ENCODE results near the gene C1orf74. TPM values are rescaled to one million over a fixed set of nuclear protein-coding genes. Genes with fewer than 3 reads are reported as not detected.

C1orf74 gene
- total RNA-seq, 1 donor from 2014 or later, result 1.6 TPM

DNA sequence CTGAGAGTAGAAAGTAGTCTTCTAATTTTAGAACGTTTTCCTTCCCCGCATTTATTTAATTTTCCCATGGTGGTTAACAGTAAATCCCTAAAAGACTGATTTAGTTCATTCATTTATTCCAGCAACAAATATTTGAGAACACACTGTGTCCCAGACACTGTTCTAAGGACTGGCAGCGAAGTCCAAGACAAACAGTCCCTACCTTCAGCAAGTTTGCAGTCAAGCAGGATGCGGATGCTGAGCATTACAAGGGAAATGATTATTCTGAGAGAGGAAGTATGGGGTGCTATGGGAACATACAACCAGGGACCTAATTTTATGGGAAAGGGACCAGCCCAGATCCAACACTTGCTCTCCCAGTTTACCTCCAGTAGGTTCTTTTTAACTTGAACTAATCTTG lies 1.2 kb upstream of the C1orf74 start:
- no peaks in the 10 kb centered on the region for H3K27me3 ChIP-seq (ENCODE audit: low read depth)
- no peaks in the 10 kb centered on the region for H3K9me3 ChIP-seq
- peaks cover 14% of the 10 kb centered on the region for H3K36me3 ChIP-seq
- H3K4me3 ChIP-seq, result no peak overlapping the region
- DNase-seq (no peak), ATAC-seq (no peak)
- intact Hi-C loops (cut with DNase I), result no loop called here
- peaks cover 15% of the 10 kb centered on the region for H3K4me1 ChIP-seq
- H3K27ac ChIP-seq, result no peak overlapping the region
- TF ChIP-seq, protein P1, sequence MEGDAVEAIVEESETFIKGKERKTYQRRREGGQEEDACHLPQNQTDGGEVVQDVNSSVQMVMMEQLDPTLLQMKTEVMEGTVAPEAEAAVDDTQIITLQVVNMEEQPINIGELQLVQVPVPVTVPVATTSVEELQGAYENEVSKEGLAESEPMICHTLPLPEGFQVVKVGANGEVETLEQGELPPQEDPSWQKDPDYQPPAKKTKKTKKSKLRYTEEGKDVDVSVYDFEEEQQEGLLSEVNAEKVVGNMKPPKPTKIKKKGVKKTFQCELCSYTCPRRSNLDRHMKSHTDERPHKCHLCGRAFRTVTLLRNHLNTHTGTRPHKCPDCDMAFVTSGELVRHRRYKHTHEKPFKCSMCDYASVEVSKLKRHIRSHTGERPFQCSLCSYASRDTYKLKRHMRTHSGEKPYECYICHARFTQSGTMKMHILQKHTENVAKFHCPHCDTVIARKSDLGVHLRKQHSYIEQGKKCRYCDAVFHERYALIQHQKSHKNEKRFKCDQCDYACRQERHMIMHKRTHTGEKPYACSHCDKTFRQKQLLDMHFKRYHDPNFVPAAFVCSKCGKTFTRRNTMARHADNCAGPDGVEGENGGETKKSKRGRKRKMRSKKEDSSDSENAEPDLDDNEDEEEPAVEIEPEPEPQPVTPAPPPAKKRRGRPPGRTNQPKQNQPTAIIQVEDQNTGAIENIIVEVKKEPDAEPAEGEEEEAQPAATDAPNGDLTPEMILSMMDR (IDR thresholded peaks at IDR 0.05), result no peak

- Histone ChIP-seq H3K4me3 (peak overlapping the region; percentile 64), H3K27ac (no peak overlapping the region), H3K9me3 (no peaks in the 10 kb centered on the region), H3K27me3 (ENCODE audit: low read depth) (no peaks in the 10 kb centered on the region), H3K36me3 (peaks cover 15% of the 10 kb centered on the region), H3K4me1 (peaks cover 15% of the 10 kb centered on the region)
- ATAC-seq, result no peak
- intact Hi-C loops (cut with DNase I), result no loop called here
- no peak for DNase-seq
- TF ChIP-seq, protein P1 (IDR thresholded peaks at IDR 0.05), result no peak
Observed at GRCh38 chr1:209783386-209783785, 973 bp downstream of the C1orf74 start.

DNA sequence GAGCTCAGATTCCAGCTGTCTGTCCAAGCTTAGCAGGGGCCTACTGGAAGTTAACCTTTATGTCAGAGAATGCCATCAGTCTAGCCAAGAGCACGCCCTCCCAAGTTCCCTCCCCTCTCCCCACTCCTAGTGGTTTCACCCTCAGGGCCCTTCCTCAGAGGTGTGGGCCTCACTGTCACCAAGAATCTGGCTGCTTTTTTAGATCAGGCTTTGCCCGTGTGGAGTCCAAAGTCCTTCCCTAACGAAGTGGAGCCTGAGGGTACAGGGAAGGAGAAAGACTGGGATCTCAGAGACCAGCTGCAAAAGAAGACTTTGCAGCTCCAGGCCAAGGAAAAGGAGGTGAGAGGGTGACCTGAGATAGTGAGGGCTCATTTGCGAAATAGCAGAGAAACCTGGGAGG lies 4.1 kb downstream of the C1orf74 start:
- ATAC-seq (no peak), DNase-seq (no peak)
- no peaks in the 10 kb centered on the region for H3K27me3 ChIP-seq (ENCODE audit: low read depth)
- no peak overlapping the region for H3K27ac ChIP-seq
- no peaks in the 10 kb centered on the region for H3K9me3 ChIP-seq
- peaks cover 21% of the 10 kb centered on the region for H3K36me3 ChIP-seq
- H3K4me1 ChIP-seq, result peaks cover 15% of the 10 kb centered on the region
- intact Hi-C loops (cut with DNase I), result no loop called here
- H3K4me3 ChIP-seq, result no peak overlapping the region
- TF ChIP-seq, protein P1 (IDR thresholded peaks at IDR 0.05), result no peak

GRCh38 chr1:209778102-209778501 lies 6.3 kb downstream of the C1orf74 start:
- Histone ChIP-seq H3K4me3 (no peak overlapping the region), H3K4me1 (no peaks in the 10 kb centered on the region), H3K9me3 (no peaks in the 10 kb centered on the region), H3K27ac (no peak overlapping the region), H3K36me3 (peaks cover 24% of the 10 kb centered on the region), H3K27me3 (ENCODE audit: low read depth) (no peaks in the 10 kb centered on the region)
- TF ChIP-seq, protein P1 (IDR thresholded peaks at IDR 0.05), result no peak
- DNase-seq (no peak), ATAC-seq (no peak)
- intact Hi-C loops (cut with DNase I), result no loop called here

DNA sequence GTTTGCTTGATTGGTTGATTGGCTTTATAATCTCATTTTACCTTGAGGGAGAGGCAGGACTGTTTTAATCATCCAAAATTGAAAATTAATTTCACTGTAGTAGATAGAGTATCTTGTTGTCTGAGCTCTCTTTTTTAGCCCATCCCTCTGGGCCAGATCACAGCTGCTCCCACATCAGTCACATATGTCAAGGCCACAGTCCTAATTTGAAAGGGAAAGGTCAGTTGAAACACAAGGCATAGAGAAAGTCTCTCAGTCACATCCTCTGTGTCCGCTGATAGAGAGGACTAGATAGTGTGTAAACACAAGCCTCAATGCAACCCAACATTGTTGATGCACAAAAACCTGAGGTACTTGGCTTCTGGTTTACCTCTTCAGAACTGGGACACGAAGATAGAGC lies 6.8 kb downstream of the C1orf74 start:
- no peak for ATAC-seq
- no peaks in the 10 kb centered on the region for H3K9me3 ChIP-seq
- H3K36me3 ChIP-seq, result peaks cover 24% of the 10 kb centered on the region
- no peaks in the 10 kb centered on the region for H3K27me3 ChIP-seq (ENCODE audit: low read depth)
- no peaks in the 10 kb centered on the region for H3K4me1 ChIP-seq
- DNase-seq, result no peak
- H3K4me3 ChIP-seq, result no peak overlapping the region
- H3K27ac ChIP-seq, result no peak overlapping the region
- intact Hi-C loops (cut with DNase I), result no loop called here
- TF ChIP-seq, protein P1 (IDR thresholded peaks at IDR 0.05), result no peak

DNA sequence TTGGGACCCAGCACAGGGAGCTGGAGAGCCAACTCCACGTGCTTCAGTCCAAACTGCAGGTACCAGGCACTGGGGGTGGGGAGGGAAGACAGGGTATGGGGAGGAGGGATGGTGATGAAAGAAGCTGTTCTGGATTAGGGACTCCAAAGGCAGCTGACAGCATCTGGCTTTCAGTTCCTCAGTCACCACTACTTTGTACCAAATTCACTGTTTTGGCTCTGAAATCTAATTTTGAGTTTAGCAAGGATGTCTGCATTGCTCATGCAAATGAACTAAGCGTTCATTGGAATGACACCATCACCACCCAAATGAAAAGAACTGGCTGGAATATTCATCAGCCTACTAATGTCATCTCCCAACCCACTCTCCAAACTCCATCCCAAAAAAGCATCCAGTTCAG lies 8.7 kb downstream of the C1orf74 start:
- no peak for DNase-seq
- no peak for ATAC-seq
- Histone ChIP-seq H3K36me3 (peaks cover 24% of the 10 kb centered on the region), H3K9me3 (no peaks in the 10 kb centered on the region), H3K4me1 (no peaks in the 10 kb centered on the region), H3K27ac (no peak overlapping the region), H3K27me3 (ENCODE audit: low read depth) (no peaks in the 10 kb centered on the region), H3K4me3 (no peak overlapping the region)
- intact Hi-C loops (cut with DNase I), result no loop called here
- TF ChIP-seq, protein P1 (IDR thresholded peaks at IDR 0.05), result no peak
